SK-N-SH (cell line): Measurements from ENCODE around the gene APOM.

Experiments
- CTCF ChIP-seq: fragments of 200-600 bp; sonication (generic); IDR thresholded peaks from 2 replicates; pipeline ENCODE4 v1.6.1; 2017; ENCODE audit warnings: antibody characterized with exemption, mild to moderate bottlenecking, moderate library complexity
- EZH2phosphoT487 ChIP-seq: fragments of 200-600 bp; sonication (generic); IDR thresholded peaks from 2 replicates; pipeline ENCODE4 v1.6.1; 2017; ENCODE audit warnings: low read depth, mixed run types, mild to moderate bottlenecking, antibody characterized with exemption, moderate library complexity, borderline replicate concordance

GRCh38 chr6:31631209-31631608 is 24.5 kb upstream of the APOM start:
- no peak for TF ChIP-seq EZH2phosphoT487
- no peak for TF ChIP-seq CTCF
